ENCODE data around the gene PDCD1LG2. TPM values are rescaled to one million over a fixed set of nuclear protein-coding genes. Genes with fewer than 3 reads are reported as not detected.

PDCD1LG2 gene
- total RNA-seq, 4 donors from 2014 or later: 2.5 to 4.2 (median 2.9) TPM

GRCh38 chr9:5500441-5501235, 9.7 kb upstream of the PDCD1LG2 start:
- Histone ChIP-seq H3K9me3 (no peaks in the 10 kb centered on the region), H3K27me3 (no peaks in the 10 kb centered on the region), H3K27ac (replicated peaks in 1 of 4) (peak overlapping the region in 3 of 4 donors; percentile 16 to 62 (median 41)), H3K36me3 (no peaks in the 10 kb centered on the region), H3K4me3 (no peak overlapping the region), H3K4me1 (peaks cover 0 to 21% (median 4%) of the 10 kb centered on the region in 4 donors)
- no peak for TF ChIP-seq CTCF (IDR thresholded peaks at IDR 0.05)
- TF ChIP-seq POLR2AphosphoS5 (IDR thresholded peaks at IDR 0.05): peak; percentile 12 to 15
- DNase-seq (ENCODE audit: extremely low spot score): no peak
- WGBS: 62% methylated on average over 18 of the region's 18 CpGs
- intact Hi-C loops (cut with DNase I): no loop called here

- WGBS: 87% methylated on average over 3 of the region's 6 CpGs
- Histone ChIP-seq H3K4me1 (peaks cover 0 to 21% (median 4%) of the 10 kb centered on the region in 4 donors), H3K27me3 (no peaks in the 10 kb centered on the region), H3K27ac (replicated peaks in 1 of 4) (no peak overlapping the region), H3K36me3 (no peaks in the 10 kb centered on the region), H3K9me3 (no peaks in the 10 kb centered on the region), H3K4me3 (no peak overlapping the region)
- no peak for DNase-seq (ENCODE audit: extremely low spot score)
- TF ChIP-seq POLR2A (IDR thresholded peaks at IDR 0.05; ENCODE audit: low read depth): no peak
- TF ChIP-seq EP300 (IDR thresholded peaks at IDR 0.05): no peak
- intact Hi-C loops (cut with DNase I): no loop called here
Measured at GRCh38 chr9:5502553-5502952, 7.8 kb upstream of the PDCD1LG2 start.

- intact Hi-C loops (cut with DNase I): no loop called here
- no peak for TF ChIP-seq POLR2AphosphoS5 (IDR thresholded peaks at IDR 0.05)
- TF ChIP-seq EP300 (IDR thresholded peaks at IDR 0.05): no peak
- no peak for TF ChIP-seq CTCF (IDR thresholded peaks at IDR 0.05)
- no peak for TF ChIP-seq POLR2A (IDR thresholded peaks at IDR 0.05; ENCODE audit: low read depth)
- Histone ChIP-seq H3K27ac (replicated peaks in 1 of 4) (peak overlapping the region; percentile 37 to 66 (median 54)), H3K4me1 (peaks cover 8 to 24% (median 12%) of the 10 kb centered on the region in 4 donors), H3K27me3 (no peaks in the 10 kb centered on the region), H3K36me3 (no peaks in the 10 kb centered on the region), H3K4me3 (no peak overlapping the region), H3K9me3 (no peaks in the 10 kb centered on the region)
- no peak for DNase-seq (ENCODE audit: extremely low spot score)
- WGBS: 61% methylated on average over 2 of the region's 2 CpGs
Measured at GRCh38 chr9:5509573-5509972, 758 bp upstream of the PDCD1LG2 start.

GRCh38 chr9:5510989-5511388, 658 bp downstream of the PDCD1LG2 start:
- peak overlapping the region in 2 of 4 donors; percentile 59 to 66 for H3K27ac ChIP-seq (replicated peaks in 1 of 4)
- TF ChIP-seq POLR2A (IDR thresholded peaks at IDR 0.05; ENCODE audit: low read depth) (no peak), CTCF (IDR thresholded peaks at IDR 0.05) (no peak), EP300 (IDR thresholded peaks at IDR 0.05) (no peak), POLR2AphosphoS5 (IDR thresholded peaks at IDR 0.05) (no peak)
- H3K4me3 ChIP-seq: peak overlapping the region; percentile 10 to 34 (median 28)
- H3K9me3 ChIP-seq: no peaks in the 10 kb centered on the region
- no peak for DNase-seq (ENCODE audit: extremely low spot score)
- no peaks in the 10 kb centered on the region for H3K36me3 ChIP-seq
- peaks cover 8 to 24% (median 12%) of the 10 kb centered on the region in 4 donors for H3K4me1 ChIP-seq
- intact Hi-C loops (cut with DNase I): no loop called here
- 62% methylated on average over 3 of the region's 3 CpGs for WGBS
- no peaks in the 10 kb centered on the region for H3K27me3 ChIP-seq

GRCh38 chr9:5511476-5511875, 1.1 kb downstream of the PDCD1LG2 start:
- no peak for TF ChIP-seq POLR2AphosphoS5 (IDR thresholded peaks at IDR 0.05)
- no peak for TF ChIP-seq EP300 (IDR thresholded peaks at IDR 0.05)
- no peak for TF ChIP-seq CTCF (IDR thresholded peaks at IDR 0.05)
- no peak for TF ChIP-seq POLR2A (IDR thresholded peaks at IDR 0.05; ENCODE audit: low read depth)
- H3K4me3 ChIP-seq: peak overlapping the region; percentile 10 to 34 (median 28)
- intact Hi-C loops (cut with DNase I): no loop called here
- no peaks in the 10 kb centered on the region for H3K36me3 ChIP-seq
- DNase-seq (ENCODE audit: extremely low spot score): no peak
- no peak overlapping the region for H3K27ac ChIP-seq (replicated peaks in 1 of 4)
- H3K27me3 ChIP-seq: no peaks in the 10 kb centered on the region
- peaks cover 8 to 24% (median 12%) of the 10 kb centered on the region in 4 donors for H3K4me1 ChIP-seq
- H3K9me3 ChIP-seq: no peaks in the 10 kb centered on the region
- 75% methylated on average over 1 of the region's 1 CpG for WGBS

Measured in esophagus muscularis mucosa (tissue), 4 donors.